HG03139 (cell line): ENCODE results near the gene GGCX.
A peak's percentile ranks its signal among the peaks of the same experiment; 100 is the strongest.
"Not testable (repeated sequence)": the region's sequence is repeated elsewhere in the genome, so short reads cannot be mapped to it uniquely, and the experiment has no call there.

ENCODE experiments used
- ATAC-seq: cut with Tn5 transposase; IDR thresholded peaks from one replicate; pipeline ENCODE4 v1.9.1; 2021; ENCODE audit not compliant: unreplicated experiment

The GGCX gene

DNA sequence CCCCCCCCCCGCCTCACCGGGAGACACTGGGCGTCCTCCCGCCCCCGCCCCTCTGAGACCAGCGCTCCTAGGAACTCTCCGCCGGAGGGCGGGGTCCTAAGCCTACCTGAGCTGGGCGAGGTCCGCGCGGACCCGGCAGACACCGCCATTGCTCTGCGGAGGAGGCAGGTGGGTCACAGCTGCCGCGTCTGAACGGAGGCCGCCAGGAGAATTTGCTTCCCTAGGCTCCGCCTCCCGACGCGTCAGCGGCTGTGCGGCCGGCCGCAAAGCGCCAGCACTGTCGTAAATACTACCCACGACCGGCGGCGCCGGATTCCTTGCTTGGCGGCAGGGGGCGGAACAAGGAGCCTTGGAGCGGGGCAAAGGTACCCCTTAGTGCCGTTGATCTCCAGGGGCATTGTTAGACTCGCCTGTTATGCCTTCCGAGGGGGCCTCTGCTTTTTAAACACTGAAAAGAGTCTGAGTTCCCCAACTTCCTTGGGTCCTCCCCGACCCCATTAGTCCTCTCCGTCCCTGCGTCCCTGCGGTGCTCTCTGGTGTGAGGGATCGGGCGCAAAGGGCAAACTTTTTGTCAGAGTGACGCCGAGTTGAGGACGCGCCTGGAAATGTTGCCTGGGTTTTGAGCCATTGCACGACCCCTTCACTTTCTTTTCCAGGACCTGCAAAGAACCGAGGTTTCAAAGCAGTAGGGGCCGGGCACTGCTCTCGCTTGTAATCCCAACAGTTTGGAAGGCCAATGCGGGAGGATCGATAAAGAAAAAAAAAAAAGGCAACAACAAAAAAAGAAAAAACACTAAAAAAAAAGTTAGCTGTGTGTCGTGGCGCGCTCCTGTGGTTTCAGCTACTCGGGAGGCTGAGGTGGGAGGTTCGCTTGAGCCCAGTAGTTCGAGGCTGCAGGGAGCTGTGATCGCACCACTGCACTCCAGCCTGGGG is at the start of gene GGCX:
TSS of gene GGCX (minus strand) at position 214 of the 933 bp plus-strand sequence. CDS start at position 149, 65 bp downstream.
- ATAC-seq: peak; percentile 89

DNA sequence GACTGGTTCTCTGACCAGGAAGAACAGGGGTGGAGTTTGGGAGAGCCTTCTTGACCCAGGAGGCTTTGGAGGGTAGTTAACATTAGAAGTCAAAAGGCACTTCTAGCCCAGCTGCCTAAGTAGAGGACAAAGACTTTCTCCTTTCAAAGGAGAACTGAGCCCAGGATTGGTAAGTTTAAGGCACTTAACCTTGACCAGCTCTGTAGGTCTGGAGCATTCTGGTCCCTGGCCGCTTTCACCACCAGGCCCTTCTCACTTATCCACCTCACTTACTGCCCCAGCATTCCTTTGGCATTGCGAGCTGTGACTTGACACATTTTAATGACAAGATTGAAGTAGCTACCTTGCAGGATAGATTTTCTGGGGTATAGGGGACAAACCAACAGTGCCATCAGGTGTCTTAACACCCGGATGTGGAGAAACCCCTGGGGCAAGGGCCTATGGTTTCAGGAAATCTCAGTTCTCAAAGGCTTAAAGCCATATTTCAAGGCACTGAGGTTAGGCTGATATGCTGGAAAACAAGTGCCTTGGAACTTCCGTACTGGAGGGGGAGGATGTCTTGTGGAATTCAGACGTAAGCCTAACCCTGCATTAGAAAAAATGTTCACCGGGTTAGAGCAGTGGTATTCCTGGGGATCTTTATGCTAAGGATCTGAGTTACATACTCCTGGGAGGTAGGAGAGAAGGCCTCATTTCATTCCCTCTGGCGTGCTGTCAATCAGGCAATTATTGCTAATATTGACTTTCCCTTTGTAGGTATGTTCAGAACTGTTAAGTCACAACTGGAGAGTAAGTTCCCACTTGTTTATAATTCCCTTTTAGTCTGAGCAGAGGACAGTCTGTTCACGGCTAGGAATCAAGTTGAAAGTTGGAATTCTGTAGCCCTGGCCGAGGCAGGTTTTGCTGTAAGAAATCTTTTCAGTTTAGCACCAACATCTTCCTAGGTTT is 46.2 kb upstream of the GGCX start:
- ATAC-seq: no peak

DNA sequence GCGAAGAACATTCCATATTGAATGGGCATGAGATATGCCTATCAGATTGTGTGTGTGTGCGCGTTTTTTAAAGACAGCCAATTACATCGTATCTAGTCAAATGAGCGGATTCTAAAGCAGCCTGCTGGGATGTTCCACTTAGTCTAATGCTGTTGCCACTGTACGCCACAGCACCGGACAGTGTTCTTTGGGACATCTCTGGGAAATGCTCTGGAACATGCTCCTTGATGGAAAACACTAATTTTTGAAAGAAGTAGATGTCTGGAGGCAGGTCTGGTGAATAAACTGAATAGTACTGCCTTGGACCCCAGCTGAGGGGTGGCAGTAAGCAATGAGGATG is 44.8 kb upstream of the GGCX start:
- no peak for ATAC-seq

DNA sequence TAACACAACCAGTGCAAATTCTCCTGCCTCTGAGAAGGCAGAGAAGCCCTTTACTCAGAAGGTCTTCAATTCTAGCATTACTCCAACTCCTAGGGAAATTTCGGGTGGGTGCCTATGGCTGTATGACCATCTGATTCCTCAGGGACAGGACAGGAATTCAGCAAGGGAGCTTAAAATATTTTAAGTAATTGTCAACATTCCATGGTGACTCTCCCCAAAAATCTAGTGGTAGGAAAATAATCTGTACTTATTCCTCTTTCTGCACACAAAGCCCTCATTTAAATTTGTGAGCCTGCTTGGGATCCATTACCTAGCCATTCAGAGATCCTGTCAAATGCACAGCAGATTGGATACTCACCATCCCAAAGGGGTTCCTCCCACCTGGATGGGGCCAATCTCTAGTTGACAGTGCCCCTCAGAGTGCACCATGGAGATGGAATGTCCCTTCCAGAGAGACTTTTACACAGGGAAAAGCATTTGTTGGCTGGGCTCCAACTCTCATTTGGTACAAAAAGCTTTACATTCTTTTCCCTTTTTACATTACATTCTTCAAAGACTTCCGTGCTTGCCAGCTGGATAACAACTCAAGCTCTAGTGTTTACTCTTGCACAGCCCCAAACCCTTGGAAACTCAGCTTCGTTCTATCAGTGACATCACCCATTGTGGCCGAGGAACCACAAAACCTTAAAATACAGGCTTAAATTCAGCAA is 44.3 kb upstream of the GGCX start:
- no peak for ATAC-seq

DNA sequence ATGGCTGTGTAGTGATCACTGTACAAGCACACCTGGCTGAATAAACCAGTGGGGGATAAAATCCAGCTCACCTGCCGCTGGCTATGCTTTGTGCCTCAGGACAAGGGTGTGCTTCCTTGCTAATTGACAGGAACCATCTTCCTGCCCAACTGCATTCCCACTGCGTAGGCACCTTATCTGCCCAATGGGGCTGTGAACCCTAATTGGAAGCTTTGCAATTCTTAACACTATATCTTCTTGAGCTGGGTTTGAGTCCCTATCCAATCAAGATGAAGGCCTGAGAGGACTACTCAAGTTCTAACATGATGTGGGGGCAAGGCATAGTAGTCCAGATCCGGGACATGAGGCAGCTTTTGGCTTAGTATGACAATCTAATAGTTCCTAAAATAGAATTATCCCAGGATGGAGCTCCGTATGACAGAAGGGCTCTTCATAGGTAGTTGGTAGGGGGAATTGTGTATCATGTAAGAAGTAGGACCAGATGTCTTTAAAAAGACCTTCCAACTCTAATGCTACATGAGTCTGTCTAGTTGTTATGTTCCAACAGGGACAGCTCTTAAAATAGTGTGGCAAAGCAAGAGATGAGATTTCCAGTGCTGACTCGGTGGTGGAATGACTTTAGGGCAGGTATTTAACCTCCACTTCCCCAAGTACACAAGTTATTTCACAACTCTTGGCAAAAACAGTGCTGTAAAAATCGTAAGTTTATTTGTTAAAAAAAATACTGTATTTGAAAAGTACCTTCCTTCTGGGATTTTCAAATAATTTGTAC is 43.5 kb upstream of the GGCX start:
- ATAC-seq: no peak

DNA sequence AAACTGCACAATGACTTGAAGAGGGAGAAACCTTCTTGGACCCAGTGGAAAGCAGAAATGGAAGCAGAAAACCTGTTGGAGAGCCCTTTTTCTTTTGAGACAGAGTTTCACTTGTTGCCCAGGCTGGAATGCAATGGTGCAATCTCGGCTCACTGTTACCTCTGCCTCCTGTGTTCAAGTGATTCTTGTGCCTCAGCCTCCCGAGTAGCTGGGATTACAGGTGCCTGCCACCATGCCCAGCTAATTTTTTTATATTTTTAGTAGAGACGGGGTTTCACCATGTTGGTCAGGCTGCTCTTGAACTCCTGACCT is 42.8 kb upstream of the GGCX start:
- ATAC-seq: not testable (repeated sequence)

DNA sequence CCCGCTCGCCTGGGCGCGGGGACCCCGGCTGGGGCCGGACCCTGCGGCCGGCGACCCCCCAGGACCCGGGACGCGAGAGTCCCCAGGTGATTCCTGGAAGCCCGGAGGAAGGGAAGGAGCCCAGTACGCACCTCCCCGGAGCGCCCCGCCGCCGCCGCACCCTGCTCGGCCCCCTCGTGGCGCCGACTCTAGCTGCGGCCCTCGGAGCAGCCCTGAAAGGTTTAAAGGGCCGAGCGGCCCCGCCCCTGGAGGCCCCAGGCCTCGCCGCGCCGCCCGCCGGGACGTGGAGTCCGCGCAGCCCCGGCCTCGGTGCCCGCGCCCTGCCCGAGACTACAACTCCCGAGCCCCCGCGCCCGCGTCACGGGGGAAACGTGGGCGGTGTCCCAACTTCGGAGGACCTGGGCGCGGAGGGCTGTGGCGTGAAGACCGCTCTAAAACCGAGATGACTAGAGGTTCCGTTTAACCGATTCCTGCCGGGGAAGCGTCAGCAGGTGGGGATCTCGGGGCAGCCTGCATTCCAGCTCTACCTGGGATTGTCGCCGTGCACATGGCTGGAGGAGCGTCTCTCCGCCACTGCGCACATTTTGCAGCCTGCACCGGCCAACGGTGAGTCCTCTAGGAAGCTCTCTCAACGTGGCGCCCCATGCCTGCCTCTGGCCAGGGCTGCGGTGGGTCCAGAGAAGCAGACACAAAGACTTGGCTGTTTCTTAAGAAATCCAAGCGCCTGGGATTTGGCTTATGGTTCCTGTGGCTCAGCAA is 41.4 kb upstream of the GGCX start, which contains the start of gene TMEM150A:
TSS of gene TMEM150A (minus strand) at position 223 of the 759 bp plus-strand sequence. CDS start 750 bp downstream, outside the sequence.
- peak; percentile 90 for ATAC-seq

DNA sequence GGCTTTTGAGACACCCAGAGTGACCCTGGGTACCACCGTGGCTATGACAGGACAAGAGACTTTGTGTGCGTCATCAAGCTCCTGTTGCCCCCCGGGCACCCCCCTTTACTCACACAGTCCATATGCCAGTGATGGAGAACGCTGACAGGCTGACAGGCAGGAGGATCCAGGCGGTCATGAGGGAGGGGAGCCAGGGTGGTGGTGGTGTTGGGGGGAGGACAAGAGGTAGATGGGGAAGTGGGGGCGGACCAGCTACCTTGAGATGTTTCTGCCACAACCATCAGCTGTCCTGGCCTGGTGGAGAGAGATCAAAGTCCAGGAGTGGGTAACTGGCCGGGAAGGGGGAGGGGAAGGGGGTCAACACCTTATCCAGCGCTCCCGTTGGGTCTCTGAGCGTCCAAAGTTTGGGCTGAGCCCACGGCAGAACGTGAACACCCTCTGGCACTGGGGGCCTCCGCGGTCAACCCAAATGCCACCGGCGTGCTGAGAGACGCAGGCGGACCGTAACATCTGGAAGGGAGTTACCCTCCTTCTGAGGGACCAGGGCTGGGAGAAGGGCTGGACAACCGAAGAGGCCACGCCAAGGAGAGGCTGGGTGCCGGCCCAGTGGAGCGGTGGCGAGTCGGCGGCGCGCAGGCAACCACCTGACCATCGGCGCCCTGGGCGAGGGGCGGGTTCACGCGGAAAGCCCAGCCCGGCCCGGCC is 40.6 kb upstream of the GGCX start:
- ATAC-seq: peak; percentile 19

DNA sequence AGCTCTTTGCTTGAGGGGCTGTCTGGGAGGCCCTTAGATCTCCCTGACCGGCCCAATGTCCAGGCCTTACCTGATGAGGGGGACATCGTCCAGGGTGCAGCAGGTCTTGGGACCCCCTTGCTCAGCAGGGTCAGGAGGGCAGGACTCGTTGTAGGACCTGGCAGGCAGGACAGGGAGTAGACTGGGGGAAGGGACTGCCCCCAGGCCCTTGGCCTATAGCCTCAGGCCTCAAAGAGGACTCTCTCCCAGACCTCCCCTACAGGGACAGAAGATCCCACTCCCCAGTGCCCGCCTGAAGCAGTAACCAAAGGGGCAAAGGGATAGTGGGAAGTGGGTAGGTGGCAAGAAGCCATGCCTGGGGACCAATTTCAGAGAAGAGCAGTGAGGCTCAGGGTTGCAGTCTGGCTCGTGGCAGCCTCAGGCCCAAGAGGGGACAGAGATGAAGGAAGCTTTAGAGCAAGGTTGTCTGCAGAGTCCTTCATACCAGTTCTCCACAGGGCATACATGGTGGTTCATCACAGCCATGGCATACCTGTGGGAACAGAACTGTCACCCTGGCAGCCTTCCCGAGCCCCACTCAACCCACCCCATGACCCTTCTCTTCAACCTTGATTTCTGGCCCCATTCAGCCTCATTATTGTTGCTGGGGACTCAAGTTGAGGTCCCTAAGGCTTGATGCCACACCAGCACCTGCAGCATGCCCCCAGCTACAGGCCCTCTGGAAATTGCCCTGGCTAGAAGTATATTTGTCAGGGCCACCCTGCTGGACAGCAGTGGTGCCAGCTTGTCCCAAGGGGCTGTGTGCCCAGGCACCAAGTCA is 39.9 kb upstream of the GGCX start:
- no peak for ATAC-seq

DNA sequence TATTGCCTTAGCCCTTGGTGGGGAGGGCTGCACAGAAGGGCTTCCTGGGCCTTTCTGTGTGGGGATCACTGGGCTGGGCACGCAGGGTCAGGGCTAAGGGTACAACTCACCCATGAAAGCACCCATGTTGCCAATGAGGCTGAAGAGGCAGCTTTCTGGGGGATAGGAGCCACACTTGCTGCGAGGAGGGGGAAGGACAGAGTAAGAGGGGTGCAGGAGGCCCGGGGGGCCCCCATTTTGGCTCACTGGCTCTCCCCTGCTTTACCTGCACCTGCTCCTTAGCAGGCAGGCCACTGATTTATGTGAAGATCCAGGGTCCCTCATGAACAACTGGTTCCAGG is 38.9 kb upstream of the GGCX start:
- no peak for ATAC-seq

DNA sequence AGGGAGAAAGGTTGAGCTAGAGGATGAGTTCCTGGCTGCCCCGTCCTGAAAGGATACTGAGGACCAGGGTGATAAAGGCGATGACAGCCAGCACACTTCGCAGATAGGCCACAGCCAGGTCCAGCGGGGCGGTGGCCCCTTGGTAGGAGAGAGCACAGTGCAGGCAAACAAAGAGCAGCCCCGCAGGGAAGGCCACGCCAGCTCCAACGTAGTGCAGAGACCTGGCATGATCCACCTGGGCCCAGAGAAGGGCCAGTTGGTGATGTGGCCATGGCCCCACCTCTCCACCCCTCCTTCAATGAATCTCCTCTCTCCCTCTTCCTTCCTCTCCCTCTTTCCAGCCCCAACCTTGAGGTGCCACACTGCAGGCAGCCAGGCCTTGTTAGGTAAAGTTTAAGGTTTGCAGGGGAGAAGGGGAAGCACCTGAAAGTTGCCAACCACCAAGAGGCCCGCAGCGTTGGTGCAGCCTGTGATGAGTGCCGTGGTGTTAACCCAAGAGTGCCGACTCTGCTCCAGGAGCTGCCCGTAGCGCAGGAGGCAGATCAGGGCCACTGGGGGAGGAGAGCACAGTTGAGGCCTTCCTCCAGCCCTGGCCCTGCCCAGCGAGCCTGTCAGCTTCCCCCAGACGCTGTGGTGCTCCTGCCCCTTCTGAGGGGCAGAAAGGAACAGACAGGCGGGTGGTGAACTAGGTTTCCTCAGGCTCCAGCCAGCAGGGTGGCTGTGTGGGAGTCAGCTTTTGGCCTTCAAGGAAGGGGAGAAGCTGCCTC is 38.4 kb upstream of the GGCX start:
- no peak for ATAC-seq

DNA sequence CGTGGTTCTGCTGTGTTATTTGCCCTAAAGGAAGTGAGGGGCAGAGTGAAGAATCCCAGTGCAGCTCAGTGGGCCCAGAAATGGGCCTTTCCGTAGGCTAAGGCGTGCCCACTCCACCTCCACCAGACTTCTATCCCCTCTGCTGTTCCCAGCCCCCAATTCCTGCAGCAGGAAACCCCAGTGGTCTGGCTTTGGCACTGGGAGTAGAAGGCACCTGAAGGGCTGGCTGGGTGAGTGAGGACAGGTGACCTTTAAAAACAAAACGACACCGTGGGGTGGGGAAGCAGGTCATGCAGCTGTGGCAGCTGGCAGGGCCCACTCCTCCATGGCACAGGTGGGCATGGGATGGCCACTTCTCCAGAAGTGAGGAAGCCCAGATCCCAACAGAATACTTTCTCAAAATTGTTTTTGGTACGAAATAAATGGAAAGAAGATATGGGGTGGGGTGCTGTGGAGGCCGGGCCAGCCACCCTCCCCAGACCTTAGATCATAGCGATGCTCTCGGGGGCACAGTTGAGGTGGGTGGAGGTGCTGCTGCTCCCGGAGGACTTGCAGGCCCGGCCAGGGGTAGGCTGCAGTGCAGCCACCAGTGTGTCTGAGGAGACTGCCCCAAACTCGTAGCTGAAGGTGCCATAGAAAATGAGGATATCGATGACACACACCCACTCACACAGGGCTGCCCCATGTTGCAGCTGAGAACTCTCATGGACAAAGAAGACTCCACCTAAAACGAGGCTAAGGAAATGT is 37.5 kb upstream of the GGCX start:
- no peak for ATAC-seq

DNA sequence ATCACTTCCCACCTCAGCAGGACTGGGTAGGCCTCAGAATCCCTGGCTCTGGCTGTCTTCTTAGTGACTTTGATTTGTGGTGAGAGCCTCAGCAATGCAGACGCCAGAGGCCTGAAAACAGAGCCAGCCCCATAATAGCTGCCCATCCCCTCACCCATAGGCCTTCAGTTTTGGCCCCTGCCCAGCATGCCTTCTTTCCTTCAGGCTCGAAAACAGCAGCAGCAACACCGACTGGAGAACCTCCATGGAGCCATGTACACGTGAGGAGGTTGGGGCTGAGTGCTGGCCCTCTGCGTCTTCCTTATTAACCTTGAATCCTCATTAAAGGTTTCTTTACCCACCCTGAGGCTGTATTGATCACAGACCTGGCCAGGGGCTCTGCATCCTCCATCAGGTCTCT is 35.9 kb upstream of the GGCX start:
- ATAC-seq: no peak

DNA sequence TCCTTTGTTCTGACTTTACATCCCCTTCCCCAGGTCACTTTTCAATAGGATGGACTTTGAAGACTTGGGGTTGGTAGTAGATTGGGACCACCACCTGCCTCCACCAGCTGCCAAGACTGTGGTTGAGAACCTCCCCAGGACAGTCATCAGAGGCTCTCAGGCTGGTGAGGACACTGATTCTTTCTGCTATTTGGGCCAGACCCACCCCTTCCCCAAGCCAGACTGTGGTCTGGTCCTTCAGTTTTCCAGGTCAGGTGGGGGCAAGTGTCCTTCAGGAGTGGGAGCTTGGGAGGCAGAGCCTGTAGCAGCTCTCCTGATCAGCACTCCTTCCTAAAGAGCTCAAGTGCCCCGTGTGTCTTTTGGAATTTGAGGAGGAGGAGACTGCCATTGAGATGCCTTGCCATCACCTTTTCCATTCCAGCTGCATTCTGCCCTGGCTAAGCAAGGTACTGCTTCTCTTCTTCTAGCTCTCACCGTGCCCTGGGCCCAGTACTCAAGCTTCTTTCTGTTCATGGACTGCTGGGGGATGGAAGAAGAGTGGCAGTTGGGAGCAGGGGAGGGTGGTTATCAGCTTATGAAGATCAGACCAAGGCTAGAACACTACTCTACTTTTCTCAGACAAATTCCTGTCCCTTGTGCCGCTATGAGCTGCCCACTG is 35.3 kb upstream of the GGCX start:
- ATAC-seq: no peak

DNA sequence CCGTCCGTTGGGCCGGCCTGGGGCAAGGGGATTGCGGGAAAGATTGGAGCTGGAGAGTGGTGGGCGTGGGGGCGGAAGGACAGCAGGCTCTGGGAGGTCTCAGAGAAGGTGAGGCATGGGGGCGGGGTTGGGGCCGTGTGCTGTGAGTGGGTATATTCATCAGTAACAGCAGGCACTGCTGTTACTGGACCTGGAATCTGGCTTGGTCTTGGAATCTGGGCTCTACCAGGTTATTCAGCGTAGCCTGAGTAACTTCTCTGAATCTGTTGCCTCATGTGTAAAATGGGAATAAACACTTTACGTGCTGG is 34.7 kb upstream of the GGCX start:
- no peak for ATAC-seq

DNA sequence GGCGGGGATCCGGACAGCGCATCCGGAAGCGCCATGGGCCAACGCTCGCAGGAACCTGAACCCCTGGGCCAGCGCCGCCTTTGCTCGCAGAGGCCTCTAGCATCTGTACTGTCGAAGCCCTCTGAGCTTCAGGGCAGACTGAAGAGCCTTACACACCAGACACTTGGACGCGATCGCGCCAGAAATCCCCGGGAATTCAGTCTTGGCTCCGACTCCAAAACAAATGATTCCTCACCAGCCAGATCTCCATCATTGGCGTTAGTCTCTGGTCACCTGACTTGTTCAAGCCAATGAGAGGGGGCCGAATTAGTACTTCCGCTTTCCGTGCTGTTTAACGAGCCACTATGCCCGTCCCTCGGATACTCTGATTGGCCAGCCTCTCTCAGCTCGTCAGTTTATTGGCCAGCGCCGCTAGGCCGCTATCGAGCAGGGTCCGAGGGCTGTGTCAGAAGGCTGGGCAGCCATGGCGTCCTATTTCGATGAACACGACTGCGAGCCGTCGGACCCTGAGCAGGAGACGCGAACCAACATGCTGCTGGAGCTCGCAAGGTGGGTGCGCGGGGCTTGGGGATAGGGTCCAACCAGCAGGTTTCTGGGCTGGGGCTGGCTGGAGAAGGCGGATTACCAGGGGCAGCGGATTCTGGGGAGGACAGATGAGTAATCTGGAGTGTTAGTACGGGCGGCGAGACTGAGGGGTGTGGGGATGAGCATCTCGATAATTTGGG is 34.2 kb upstream of the GGCX start, which contains the start of gene RNF181:
TSS of gene RNF181 (plus strand) at position 445 of the 725 bp plus-strand sequence. CDS start at position 464, 19 bp downstream.
- peak; percentile 99 for ATAC-seq
